NAMALWA (cell line): ENCODE results near the gene SLC25A43.
A peak's percentile ranks its signal among the peaks of the same experiment; 100 is the strongest.
"Not testable (repeated sequence)": the region's sequence is repeated elsewhere in the genome, so short reads cannot be mapped to it uniquely, and the experiment has no call there.

ENCODE experiments used
- DNase-seq: peaks from one replicate; pipeline ENCODE4 v3.0.0-alpha.2; 2015; ENCODE audit warnings: low spot score

Gene SLC25A43

DNA sequence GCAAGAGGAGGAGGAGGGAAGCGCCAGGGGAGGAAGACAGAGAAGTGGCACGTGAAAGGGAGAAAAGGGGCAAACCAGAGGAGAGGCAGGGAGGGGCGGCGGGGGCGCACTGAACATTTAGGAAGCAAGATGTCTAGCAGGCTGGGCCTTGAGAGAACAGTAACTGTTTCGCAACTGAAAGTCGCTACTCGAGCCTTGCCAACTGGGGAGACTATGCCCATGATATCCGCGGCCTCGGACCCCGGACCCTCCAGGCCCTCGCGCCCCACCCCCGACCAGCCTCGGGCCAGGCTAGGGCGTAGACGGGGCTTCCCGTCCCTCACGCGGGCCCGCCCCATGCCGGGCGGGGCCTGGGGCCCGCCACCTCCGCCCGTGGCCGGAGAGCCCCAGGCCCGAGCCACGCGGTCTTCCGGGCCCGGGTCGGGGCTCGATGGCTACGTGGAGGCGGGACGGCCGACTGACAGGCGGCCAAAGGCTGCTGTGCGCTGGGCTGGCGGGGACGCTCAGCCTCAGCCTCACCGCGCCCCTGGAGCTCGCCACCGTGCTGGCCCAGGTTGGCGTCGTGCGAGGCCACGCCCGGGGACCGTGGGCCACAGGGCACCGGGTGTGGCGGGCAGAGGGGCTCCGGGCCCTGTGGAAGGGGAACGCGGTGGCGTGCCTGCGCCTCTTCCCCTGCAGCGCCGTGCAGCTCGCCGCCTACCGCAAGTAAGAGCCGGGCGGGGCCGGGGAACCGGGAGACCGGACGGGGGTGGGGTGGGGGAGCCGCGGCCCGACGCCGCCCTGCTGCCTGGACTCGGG, at the start of gene SLC25A43:
Gene SLC25A43 (plus strand): TSS at position 363 of the 798 bp plus-strand sequence. CDS start 68 bp downstream, at position 431.
- DNase-seq = peak; percentile 45

DNA sequence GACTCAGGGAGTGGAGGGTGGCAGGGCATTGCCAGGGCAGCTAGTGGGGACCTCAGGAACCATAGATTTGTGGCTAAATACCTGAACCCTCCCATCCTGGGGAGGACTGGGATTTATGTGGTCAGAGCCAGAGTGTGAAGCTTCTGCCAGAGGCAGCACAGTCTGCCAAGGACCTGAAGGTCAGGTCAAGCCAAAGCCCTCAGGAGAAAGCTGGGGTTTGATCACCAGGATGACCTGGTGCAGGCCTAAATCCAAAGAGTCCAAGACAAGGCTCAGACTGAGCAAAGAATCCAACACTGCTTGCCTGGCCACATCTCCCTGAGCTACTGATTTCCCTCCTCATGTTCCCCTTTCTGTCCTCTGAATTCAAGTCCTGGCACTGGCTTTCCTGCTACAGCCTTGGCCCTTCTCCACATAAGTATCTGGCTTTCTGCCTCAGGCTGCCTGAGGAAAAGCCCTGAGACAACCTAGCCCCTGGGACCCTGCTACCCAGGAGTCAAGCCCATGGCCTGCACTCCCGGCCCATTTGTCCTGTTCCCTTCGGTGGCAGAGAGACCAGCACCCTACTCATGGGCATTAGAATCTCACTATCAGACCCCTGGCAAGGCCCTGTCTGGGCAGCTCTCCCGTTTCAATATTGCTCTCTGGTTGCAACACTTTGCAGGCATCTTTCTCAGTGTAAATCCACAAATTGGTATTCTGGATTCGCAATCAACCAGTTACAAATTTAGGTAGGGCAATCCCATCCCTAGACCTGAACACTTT, 39.3 kb upstream of the SLC25A43 start:
- no peak for DNase-seq

DNA sequence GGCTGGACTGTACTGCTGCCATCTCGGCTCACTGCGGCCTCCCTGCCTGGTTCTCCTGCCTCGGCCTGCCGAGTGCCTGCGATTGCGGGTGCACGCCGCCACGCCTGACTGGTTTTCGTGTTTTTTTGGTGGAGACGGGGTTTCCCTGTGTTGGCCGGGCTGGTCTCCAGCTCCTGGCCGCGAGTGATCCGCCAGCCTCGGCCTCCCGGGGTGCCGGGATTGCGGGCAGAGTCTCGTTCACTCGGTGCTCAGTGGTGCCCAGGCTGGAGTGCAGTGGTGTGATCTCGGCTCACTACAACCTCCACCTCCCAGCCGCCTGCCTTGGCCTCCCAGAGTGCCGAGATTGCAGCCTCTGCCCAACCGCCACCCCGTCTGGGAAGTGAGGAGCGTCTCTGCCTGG, 37.7 kb upstream of the SLC25A43 start:
- DNase-seq = not testable (repeated sequence)

DNA sequence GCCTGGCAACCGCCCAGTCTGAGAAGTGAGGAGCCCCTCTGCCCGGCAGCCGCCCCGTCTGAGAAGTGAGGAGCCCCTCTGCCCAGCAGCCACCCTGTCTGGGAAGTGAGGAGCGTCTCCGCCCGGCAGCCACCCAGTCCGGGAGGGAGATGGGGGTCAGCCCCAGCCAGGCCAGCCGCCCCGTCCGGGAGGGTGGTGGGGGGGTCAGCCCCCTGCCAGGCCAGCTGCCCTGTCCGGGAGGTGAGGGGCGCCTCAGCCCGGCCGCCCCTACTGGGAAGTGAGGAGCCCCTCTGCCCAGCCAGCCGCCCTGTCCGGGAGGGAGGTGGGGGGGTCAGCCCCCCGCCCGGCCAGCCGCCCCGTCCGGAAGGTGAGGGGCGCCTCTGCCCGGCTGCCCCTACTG, 37.1 kb upstream of the SLC25A43 start:
- not testable (repeated sequence) for DNase-seq

DNA sequence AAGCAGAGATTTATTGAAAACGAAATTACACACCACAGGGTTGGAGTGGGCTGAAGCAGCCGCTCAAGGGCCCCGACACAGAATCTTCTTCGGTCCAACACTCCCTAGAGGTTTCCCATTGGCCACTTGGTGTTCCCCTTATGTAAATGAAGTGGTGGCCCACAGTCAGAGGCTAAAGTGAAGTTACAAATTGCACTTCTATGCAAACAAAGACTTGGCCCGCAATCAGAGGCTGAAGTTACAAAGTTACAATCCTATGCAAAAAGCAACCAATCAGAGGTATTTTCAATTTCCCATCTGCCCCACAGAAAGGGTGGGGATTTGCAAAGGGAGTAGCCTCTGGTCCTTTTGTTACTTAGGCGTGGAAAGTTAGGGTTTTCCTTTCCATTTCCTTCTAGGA, 35.7 kb upstream of the SLC25A43 start:
- DNase-seq = no peak

DNA sequence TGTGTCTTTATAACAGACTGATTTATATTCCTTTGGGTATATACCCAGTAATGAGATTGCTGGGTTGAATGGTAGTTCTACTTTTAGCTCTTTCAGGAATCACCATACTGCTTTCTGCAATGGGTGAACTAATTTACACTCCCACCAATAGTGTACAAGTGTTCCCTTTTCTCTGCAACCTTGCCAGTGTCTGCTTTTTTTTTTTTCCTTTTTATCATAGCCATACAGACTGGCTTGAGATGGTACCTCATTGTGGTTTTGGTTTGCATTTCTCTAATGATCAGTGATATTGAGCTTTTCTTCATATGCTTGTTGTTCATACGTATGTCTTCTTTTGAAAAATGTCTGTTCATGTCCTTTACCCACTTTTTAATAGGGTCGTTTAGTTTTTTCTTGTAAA, 27.3 kb upstream of the SLC25A43 start:
- not testable (repeated sequence) for DNase-seq

DNA sequence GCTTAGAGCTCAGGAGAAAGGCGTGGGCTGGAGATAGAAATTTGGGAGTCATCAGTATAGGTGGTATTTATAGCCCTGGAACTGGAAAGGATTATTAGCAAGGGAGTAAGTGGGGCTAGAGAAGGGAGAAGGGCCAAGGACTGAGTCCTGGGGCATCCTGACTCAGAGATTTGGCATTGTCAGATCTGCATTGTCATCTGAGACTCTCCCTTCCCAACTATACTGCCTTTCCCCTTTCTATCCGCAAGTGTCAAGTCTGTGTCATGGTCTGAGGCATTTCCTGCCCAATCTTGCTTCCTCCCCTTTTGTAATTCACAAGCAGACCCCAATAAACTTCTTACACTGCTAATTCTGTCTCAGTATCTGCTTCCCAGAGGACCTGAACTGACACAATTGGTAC, 24.4 kb upstream of the SLC25A43 start:
- DNase-seq = no peak

DNA sequence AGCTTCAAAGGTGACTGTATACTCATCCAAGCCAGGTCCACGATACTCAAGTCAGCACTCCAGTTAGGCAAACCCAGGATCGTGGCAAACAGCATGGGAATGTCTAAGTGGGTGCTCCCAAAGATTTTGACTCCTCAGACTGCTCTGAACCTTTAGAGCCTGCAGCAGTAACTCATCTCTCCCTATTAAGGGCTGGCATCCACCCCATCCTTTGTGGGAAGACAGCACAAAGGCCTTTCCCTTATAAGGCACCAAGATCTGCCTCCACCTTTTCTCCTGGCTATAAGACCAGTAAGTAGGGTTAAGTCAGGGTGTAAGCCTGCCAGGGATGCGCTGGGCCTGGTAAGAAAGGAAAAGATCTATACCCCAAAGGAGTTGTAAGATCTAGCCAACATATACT, 23.6 kb upstream of the SLC25A43 start:
- DNase-seq = no peak

DNA sequence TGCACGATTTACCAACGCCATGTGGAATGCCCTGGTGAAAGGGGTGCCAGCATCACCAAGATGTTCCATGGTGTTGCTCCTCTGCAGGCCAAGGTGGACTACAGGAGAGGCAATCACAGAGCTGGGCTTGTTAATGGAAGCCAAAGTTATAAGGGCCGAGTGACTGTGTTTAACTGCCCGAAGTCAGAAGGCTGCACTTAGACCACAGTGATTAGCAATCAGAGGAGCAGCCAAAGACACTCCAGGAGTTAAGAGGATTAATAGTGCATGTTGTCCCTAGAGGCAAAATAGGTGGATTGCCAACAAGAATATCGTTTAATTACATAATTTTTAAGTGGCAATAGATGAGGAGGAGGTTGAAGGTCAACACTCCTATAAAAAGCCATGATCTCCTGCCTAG, 22.8 kb upstream of the SLC25A43 start:
- no peak for DNase-seq

DNA sequence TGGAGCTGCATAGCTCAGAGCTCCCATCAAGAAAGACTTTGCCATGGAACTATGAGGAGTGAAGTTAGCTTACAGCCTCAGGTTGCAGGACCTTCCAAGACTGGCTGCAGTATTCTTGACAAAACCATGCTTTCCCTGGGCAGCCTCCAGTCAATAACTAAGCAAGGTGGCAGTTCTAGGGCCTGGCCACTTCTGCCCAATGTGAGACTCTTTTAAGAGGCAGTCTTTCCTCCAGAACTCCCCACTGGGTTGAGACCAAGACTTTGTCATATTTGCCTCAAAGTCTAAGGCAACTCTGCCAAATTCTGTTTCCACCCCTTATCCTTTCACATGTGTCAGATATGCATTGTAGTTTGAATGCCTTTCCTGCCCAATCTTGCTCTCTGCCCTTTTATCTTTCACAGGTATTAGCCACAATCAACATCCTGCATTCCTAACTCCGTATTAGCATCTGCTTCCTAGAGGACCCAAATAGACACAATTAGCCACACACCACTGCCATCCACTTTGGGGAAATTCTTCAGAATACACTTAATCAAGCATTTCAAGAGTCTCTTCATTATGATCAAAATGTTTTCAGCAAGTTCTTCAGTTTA, 17.7 kb upstream of the SLC25A43 start:
- no peak for DNase-seq

DNA sequence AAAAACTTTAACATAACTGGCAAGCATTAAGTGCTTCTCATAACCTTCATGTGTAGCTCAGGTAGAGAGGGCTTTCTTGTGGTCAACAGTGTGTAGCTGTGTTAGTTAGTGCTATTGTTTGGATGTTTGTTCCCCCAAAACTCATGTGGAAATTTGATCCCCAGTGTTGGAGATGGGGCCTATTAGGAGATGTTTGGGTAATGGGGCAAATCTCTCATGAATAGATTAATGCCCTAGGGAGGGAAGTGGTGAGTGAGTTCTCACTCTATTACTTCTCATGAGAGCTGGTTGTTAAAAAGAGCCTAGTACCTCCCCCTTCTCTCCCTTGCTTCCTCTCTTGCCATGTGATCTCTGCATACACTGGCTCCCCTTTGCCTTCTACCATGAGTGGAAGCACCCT, 16.5 kb upstream of the SLC25A43 start:
- DNase-seq = no peak

DNA sequence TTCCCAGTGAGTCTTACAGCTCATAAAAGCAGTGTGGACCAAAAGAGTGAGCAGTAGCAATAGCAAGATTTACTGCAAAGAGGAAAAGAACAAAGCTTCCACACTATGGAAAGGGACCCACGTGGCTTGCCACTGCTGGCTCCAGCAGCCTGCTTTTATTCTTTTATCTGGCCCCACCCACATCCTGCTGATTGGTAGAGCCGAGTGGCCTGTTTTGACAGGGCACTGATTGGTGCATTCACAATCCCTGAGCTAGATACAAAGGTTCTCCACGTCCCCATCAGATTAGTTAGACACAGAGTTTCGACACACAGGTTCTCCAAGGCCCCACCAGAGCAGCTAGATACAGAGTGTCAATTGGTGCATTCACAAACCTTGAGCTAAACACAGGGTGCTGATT, 12.5 kb upstream of the SLC25A43 start:
- not testable (repeated sequence) for DNase-seq

DNA sequence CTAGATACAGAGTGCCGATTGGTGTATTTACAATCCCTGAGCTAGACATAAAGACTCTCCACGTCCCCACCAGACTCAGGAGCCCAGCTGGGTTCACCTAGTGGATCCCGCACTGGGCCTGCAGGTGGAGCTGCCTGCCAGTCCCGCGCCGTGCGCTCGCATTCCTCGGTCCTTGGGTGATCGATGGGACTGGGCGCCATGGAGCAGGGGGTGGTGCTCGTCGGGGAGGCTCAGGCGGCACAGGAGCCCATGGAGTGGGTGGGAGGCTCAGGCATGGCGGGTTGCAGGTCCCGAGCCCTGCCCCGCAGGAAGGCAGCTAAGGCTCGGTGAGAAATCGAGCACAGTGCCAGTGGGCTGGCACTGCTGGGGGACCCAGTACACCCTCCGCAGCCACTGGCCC, 11.7 kb upstream of the SLC25A43 start:
- not testable (repeated sequence) for DNase-seq

DNA sequence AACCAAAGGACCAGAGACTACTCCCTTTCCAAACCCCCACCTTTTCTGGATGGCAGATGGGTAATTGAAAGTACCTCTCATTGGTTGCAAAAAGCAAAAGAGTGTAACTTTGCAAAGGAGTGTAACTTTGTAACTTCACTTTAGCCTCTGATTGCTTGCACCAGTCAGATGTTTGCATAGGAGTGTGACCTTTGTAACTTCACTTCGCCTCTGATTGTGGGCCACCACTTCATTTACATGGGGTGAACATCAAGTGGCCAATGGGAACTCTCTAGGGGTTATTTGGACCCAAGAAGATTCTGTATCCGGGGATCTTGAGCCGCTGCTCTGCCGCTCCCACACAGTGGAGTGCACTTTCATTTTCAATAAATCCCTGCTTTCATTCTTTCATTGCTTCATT, 9.9 kb upstream of the SLC25A43 start:
- no peak for DNase-seq

DNA sequence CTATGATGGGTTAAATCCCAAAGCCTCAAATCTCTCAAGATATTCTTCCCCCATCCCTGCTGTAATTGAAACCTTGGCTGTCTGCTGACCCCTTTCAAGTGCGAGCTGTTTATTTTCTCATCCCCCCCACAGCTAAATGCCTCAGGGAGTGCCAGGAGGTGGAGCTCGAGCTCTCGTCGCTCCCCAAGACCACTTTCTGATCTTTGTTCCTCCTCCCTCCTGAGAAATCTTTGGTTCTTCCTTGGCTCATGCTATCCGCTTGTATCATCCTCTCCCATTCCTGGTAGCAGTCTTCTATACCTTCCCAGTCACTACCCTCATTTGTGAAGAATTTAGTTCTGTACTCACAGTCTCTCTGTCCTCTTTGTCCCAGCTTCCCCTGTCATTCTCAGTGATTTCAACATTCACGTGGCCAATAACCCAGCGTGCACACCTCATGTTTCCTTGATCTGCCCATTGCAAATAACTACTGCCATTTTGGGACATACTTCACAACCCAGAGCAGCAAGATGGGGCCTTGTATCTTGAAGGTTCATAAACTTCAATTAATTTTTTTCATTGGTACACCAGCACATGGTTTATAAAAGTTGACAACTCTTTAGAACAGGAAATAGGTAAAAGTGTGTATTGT, 9.2 kb upstream of the SLC25A43 start:
- no peak for DNase-seq

DNA sequence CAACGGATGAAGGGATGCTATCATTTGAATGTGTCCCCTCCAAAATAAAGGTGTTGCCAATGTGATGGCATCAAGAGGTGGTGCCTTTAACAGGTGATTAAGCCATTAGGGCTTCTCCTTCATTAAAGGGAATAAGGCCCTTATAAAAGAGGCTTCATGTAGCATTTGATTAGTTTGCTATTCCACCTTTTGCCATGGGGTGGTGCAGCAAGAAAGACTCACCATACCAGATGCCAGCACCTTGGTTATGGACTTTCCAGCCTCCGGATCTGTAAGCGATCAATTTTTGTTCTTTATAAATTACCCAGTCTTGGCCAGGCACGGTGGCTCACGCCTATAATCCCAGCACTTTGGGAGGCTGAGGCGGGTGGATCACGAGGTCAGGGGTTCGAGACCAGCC, 7.9 kb upstream of the SLC25A43 start:
- peak; percentile 55 for DNase-seq

DNA sequence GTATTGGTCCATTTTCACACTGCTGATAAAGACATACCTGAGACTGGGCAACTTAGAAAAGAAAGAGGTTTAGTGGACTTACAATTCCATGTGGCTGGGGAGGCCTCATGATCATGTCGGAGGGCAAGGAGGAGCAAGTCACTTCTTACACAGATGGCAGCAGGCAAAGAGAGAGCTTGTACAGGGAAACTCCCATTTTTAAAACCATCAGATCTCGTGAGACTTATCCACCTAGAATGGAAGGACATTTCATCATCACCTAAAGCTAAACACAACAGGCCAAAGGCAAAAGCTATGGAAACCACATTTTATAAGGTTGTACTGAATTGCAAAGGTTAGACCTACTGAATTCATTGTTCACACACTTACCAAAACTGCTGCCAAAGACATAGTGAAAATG, 6.0 kb upstream of the SLC25A43 start:
- no peak for DNase-seq

DNA sequence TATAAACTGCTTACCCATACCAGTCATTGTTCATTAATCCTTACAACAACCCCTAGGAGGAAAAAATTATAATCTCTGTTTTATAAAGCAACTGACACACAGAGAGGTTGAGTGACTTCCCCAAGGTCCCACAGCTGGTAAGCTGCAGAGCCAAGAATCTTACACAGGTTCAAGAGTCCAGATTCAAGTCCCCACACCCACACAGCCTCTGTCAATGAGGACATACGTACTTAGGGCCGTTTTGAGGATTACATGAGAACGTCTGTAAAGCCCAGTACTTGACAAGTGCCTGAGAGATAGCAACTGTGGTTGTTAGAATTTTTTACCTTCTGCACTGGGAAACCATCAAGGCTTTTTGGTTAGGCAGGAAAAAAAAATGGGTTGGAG, 556 bp upstream of the SLC25A43 start:
- peak; percentile 44 for DNase-seq

DNA sequence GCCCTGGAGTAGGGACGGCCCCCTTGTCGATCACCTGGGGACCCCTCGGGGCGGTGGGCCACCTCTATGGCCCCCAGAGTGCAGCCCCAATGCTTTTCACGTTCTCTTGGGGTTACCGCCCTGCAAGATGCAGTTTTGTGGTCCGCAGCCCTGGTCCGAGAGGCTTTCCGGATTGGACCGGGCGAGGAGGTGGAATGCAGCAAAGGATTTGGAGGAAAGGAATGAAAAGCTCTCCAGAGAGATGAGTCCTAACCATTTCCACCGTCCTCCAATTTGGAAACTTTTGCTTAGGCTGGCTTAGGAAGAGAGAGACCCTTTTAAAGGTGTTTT, 601 bp downstream of the SLC25A43 start:
- no peak for DNase-seq

DNA sequence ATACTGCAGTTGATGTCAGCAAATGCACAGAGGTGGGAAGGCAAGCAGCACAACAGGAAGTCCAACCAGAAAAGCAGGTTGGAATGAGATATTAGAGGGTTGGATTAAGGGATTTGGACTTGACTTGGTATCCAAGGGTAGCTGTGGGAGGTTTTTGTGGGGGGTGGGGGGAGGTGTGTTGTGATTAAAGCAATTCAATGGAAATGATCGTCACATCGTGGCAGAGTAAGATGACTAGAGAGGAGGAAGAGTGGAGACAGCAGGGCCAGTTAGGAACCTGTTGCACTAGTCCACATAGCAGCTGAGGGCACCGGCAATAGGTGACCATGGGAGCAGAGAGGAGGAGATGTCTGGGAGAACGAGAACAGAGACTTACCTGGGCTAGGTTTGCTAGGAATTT, 2.4 kb downstream of the SLC25A43 start:
- DNase-seq = no peak

DNA sequence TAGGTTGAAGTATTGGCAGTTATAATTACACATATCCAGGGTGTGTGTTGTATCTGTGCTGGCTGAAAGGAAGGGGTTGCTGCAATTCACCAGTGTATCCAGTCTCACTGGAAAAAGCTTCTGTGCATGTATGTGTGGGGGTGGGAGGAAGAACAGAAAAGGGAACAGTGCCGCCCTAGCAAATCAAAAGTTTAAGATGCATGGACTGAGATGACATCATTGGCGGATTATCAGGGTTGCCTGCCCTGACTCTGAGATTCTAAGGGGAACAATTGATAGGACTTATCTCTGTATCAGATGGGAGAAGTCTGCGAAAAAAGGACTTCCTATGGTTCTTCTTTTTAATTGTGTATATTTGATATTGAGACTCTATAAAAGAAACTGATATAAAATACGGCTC, 3.5 kb downstream of the SLC25A43 start:
- no peak for DNase-seq

DNA sequence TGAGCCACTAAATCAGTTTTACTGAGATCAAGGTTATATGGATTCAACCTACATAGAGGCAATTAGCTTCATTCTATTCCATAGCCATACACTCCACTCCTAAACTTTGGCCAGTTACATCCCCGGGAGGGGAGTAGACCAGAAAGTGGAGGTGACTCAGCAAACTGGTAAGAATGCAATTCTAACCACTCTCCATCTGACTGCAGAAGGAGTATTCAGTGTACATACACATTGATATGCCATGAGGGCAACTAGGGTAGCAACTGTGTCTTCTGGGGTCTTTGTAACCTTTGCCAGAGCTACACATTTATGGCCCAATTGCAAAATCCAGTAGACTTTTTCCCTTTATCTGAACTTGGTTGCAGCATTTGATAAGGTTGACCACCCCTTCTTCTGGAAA, 7.6 kb downstream of the SLC25A43 start:
- no peak for DNase-seq

DNA sequence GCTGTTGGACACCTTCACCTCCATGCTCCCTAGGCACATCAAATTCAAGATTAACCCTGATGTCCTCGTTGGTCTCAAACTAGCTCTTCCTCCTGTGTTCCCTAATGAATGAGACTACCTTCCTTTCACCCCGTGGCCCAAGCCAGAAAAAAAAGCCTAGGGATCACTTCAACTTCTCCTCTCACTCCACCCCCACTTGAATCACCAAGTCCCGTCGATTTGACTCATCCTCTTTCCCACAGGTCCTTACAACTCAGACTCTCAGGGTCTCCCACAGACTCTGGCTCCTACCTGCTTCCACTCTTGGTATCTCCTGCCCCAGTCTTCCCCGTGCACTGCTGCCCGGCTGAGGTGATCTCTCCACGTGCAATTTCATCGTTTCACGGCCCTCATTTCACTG, 8.5 kb downstream of the SLC25A43 start:
- no peak for DNase-seq
